HFF-Myc (cell line): Measurements from ENCODE around the gene LAMC2.

Source experiments
- DNase-seq: peaks from one replicate; pipeline ENCODE4 v3.0.0-alpha.2; 2011; ENCODE audit warnings: low read depth; ENCODE audit errors: extremely low read depth
- H3K4me3 ChIP-seq: replicated peaks from 2 replicates; pipeline ENCODE4 v1.5.1; 2011; ENCODE audit warnings: low read depth, mild to moderate bottlenecking, control low read depth, low read length
- CTCF ChIP-seq: IDR thresholded peaks from 2 replicates; pipeline ENCODE4 v1.5.1; 2012; ENCODE audit warnings: mild to moderate bottlenecking, low read depth, low read length, control low read depth; ENCODE audit errors: missing control alignments

The LAMC2 gene

GRCh38 chr1:183247931-183248330 is 61.9 kb downstream of the LAMC2 start:
- no peak overlapping the region for H3K4me3 ChIP-seq
- TF ChIP-seq CTCF: no peak
- DNase-seq: no peak

- no peak for TF ChIP-seq CTCF
- H3K4me3 ChIP-seq: no peak overlapping the region
- no peak for DNase-seq
These were observed 63.1 kb downstream of the LAMC2 start for GRCh38 chr1:183248989-183249691.

- no peak for DNase-seq
- no peak for TF ChIP-seq CTCF
- H3K4me3 ChIP-seq: no peak overlapping the region
These were observed 63.9 kb downstream of the LAMC2 start for GRCh38 chr1:183249941-183250452.

GRCh38 chr1:183251101-183251958 is 65.3 kb downstream of the LAMC2 start:
- no peak for DNase-seq
- no peak overlapping the region for H3K4me3 ChIP-seq
- TF ChIP-seq CTCF: no peak

GRCh38 chr1:183251959-183252450 is 65.9 kb downstream of the LAMC2 start:
- TF ChIP-seq CTCF: no peak
- DNase-seq: no peak
- no peak overlapping the region for H3K4me3 ChIP-seq

GRCh38 chr1:183255073-183255472 is 69.0 kb downstream of the LAMC2 start:
- H3K4me3 ChIP-seq: no peak overlapping the region
- no peak for TF ChIP-seq CTCF
- DNase-seq: no peak
